NB4 (cell line): Measurements from ENCODE around the gene PSD4.

Experiments used
- POLR2A ChIP-seq: IDR thresholded peaks from 2 replicates; pipeline ENCODE4 v1.6.1; 2011; ENCODE audit warnings: mild to moderate bottlenecking; ENCODE audit not compliant: insufficient read length; ENCODE audit errors: extremely low read depth
- TF ChIP-seq, protein P1 (sequence below): IDR thresholded peaks from one replicate; pipeline ENCODE4 v1.5.1; 2012; ENCODE audit warnings: low read depth, low read length

DNA sequence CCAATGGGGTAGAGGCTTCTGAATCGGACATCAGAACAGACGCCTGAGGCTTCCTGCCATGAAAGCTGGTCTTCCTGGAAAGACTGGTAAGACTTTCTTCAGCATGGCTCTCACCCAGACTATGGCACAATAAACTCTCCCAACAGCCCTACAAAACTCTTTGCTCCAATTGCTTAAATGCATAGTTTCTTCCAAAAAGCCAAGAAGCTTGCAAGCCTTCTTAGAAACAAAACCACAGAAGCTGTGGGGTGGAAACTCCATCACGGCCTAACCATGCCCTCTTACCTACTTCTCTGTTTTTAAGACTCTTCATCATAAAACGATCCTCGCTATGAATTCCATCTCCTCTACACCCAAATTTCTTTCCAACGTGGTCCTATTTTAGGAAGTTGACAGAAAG is 56.8 kb downstream of the PSD4 start:
- TF ChIP-seq POLR2A: no peak
- TF ChIP-seq, protein P1, sequence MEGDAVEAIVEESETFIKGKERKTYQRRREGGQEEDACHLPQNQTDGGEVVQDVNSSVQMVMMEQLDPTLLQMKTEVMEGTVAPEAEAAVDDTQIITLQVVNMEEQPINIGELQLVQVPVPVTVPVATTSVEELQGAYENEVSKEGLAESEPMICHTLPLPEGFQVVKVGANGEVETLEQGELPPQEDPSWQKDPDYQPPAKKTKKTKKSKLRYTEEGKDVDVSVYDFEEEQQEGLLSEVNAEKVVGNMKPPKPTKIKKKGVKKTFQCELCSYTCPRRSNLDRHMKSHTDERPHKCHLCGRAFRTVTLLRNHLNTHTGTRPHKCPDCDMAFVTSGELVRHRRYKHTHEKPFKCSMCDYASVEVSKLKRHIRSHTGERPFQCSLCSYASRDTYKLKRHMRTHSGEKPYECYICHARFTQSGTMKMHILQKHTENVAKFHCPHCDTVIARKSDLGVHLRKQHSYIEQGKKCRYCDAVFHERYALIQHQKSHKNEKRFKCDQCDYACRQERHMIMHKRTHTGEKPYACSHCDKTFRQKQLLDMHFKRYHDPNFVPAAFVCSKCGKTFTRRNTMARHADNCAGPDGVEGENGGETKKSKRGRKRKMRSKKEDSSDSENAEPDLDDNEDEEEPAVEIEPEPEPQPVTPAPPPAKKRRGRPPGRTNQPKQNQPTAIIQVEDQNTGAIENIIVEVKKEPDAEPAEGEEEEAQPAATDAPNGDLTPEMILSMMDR: no peak
